ENCODE results near the gene CNTN6.

Gene CNTN6

DNA sequence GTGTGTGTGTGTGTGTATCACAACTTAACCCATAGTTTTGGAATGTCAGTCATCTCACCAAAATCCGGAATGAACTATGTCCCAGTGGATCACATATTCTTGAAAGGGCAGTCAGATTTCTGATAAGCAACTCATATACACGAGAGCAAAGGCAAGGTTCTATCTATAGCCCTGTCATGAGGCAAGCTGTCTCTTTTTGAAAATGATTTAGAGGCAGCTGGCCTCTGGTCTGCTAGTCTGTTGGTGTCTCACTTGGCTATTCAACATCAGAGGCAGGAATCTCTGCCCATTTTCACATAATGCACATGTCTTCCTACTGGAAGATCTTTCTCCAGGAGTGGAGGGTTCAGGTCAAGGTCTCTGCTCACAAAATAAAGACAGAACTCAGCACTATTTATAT, 79.8 kb downstream of the CNTN6 start:
- DNase-seq (ENCODE audit: low read depth in 3 of 3) = no peak

DNA sequence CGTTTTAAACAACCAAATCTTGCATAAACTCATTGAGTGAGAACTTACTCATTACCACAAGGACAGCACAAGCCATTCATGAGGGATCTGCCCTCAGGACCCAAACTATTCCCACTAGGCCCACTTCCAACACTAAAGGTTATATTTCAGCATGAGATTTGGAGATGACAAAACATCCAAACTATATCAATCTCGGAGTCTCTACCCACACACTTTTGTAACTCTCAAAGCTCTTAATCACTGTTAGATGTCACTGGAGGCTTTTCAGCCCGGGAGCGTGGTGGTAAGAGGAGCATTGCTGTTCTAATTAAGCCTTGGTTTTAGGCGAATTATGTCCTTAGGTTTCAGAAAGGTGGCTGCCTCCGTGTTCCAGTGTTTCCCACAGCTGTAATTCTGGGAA, 86.3 kb downstream of the CNTN6 start:
- DNase-seq (ENCODE audit: low read depth in 3 of 3) = no peak

DNA sequence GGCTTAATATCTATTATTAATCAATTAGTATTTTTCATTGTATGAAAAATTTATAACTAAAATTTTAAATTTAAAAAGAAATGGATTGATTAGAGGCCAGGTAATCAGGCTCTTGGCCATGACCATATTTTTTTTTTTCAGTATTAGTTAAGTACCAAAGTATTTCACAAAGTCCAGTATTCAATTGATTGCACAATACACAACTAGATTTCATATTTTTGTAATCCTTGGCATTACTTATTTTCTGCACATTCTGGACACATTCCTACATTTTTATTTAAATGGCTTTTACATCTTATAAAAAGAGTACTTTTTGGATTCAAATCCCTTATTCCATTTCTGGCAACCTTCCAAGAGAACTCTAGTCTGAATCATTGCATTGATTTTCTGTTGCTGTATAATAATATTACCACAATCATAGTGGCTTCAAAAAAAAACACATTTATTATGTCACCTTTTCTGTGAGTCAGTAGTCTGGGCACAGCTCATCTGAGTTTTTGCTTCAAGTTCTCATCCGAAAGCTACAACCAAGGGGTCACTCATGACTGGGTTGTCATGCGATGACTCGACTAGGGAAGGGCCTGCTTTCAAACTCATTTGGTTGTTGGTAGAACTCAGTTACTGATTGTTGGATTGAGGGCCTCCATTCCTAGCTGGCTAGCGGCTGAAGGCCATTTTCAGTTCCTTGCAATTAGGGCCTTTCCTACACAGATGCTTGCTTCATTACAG, 90.7 kb downstream of the CNTN6 start:
- DNase-seq (ENCODE audit: low read depth in 3 of 3) = no peak

DNA sequence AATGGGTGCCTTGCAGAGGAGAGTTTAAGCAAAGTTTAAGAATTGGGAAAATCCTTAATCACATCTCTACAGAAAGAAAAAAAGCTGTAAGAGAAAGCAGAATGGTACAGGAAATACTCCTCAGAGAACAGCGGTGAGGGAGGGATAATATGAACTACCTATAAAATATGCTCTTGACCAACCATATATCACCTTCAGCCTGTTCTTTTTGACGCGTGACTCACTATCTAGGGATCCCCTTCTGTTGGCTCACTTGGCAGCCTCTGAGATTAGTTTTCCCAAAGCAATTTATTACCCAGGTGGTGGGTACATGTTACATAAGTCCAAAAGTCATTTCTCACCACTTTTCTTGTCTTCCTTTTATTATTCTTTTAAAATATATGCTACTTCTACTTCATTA, 97.7 kb downstream of the CNTN6 start:
- DNase-seq (ENCODE audit: low read depth in 3 of 3) = no peak

DNA sequence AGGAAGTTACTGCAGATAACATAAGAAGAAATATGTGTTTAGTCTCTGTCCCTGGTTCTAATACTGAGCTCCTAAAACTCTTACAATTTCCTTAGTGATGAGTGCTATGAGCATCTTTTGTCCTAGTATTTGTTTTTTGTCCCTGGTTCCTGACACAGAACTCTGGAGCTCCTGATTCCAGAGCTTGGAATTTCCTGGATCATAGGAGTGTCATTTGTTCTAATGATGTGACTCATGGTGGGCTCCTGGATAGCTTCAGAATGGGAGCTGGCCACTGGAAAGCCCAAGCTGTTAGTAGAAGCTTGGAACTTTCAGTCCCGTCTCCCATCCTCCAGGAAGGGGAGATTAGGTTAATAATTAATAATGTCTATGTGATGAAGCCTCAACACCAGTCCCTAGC, 98.2 kb downstream of the CNTN6 start:
- DNase-seq (ENCODE audit: low read depth in 3 of 3) = no peak

DNA sequence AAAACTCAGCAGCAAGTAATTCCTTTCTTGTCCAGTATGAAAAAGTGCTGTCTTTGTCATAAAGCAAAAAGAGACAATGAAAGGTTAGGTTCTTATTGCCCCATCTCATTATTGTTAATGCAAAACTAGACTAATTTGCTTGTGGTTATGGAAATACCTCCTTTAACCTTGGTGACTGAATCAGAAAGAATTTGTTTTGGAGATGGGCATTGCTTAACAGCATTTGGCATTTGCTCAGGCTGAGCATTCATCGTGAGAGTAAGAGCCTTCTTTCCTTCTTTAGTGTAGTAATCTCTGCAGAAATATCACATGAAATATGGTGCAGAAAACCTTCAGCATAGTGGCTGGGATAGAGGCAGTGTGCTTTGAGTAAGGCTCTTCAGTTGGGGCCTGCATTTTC, 103.1 kb downstream of the CNTN6 start:
- DNase-seq (ENCODE audit: low read depth in 3 of 3) = no peak

DNA sequence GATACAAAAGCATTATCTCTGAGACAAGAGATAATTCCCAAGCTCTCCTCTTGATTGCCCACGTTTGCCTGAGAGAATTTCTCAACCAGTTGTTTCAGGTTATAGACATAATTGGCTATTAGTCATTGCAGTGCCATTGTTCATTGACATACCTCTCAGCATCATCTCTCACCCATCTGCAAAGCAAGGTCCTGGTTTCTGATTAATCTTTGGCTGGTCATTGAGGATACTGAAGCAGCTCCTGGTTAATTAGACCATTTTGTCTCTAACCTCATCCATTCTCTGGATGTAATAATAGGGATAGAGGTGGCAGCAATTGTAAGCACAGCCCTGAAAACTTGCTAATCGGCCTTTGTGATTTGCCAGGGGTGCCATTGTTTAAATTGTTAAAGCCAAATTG, 104.2 kb downstream of the CNTN6 start:
- no peak for DNase-seq (ENCODE audit: low read depth in 3 of 3)

DNA sequence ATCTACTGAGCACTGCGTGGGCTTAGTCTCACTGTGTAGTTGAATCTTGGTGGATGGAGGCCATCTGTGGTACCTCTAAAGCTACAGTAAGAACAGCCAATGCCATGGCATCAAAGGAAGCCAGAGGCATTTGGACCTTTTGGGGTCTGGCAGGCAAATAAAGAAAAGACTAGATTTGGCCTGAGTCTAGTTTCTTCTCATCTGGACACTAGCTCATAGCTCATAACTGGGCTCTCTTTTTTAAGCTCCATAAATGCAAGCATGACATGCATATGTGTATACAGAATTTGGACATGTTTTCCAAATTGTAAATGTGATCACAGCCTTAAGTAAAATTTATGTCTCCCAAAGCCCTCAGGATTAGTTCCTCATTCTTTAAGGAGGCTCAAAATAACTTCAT, 107.5 kb downstream of the CNTN6 start:
- DNase-seq (ENCODE audit: low read depth in 3 of 3) = no peak

DNA sequence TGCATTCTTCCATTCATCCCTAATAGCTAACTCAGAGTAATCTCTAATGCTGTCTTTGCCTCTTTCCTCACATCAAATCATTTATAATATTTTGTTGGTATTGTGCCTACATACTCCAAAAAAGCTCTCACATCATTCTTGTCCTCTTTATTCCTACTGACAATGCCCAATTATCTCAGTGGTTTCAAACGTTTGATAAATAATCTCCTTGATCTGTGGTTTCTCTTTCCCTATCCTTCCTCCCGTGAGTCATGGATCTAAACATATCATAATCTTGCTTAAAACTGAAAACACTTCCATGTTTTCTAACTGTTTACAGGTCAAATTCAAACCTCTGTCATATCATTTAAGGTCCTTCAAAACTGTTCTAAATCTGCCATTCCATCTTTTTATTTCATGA, 115.1 kb downstream of the CNTN6 start:
- DNase-seq (ENCODE audit: low read depth in 3 of 3) = no peak

DNA sequence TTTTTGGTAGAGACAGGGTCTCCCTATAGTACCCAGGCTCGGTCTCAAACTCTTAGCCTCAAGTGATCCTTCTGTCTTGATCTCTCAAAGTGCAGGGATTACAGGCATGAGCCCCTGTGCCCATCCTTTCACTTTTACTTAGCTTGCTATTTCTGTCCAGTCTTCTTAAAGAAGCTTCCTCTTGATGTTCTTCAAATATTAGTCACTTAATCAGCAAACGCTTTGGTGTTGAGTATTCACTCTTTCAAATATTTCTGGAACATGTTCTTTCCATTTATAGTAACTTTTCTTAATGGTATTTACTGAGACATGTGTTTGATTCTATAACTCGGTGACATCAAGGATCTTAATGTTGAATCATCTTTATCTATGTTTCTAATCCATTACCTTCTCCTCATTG, 122.1 kb downstream of the CNTN6 start:
- DNase-seq (ENCODE audit: low read depth in 3 of 3) = no peak

DNA sequence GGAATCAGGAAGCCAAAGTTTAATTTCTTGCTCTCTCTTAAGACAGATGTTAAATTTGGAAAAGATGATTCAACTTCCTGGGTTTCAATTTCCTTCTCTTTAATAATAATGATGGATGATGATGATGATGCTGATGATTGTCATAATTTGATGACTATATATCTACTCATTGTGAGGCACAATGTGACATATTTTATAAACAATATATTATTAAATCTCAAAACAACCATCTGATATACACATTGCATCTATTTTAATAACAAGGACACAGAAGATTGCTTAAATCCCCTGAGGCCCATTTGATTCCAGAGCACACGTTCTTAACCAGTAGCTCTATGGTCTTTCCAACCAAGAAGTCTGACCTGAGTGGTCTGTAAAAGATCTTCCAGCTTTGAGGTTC, 124.0 kb downstream of the CNTN6 start:
- DNase-seq (ENCODE audit: low read depth in 3 of 3) = no peak

DNA sequence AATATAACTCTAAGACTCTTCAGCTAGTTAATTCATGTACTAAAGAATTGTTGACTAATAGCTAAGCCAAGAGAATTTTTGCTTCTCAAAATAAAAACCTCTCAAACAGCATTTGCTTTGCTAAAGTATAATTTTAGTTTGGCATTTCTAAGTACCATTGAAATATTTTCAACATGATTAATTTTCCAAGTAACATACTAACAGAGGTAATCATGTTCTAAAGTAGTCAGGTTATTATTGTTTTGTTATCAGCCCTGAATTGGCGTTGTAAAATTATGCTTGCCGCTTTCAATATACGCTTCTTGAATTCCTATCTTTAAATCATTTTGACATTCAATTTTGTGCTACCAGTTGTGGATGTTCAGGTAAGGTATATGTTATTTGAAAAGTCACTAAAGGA, 134.3 kb downstream of the CNTN6 start:
- DNase-seq (ENCODE audit: low read depth in 3 of 3) = no peak

DNA sequence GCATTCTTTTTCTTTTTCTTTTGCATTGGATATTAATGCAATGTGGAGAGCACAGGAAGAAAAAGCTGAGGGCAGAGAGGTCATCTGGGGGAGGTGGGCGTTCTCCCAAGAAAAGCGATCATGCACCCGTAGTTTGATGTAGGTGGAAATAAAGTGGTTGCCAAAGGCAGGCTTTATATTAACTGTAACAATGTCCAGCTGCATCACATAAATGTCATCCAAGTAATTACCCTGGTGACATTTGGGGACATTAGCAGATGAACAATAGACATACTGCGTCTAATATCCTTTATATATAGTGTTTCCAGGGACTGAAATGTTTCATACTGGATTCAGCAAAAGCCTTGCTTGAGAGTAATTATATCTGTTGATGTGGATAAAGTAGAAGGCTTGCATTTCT, 135.5 kb downstream of the CNTN6 start:
- no peak for DNase-seq (ENCODE audit: low read depth in 3 of 3)

DNA sequence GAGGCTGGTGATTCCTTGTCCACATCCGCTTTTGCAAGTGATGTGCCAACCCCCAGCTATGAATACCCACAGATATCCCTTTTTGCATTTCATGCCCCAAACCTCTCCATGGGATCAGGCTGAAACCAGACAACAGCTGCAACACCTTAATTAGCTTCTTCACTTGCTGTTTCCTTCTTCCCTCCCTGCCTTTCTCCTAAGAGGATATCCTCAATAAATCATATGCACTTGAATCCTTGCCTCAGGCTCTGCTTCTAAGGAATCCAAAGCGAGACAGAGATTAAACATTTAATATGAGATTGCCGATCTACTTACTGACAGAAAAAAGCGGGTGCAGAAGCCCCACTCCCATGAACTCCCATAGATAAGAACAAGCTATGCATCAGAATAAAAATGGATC, 138.1 kb downstream of the CNTN6 start:
- DNase-seq (ENCODE audit: low read depth in 3 of 3) = no peak

DNA sequence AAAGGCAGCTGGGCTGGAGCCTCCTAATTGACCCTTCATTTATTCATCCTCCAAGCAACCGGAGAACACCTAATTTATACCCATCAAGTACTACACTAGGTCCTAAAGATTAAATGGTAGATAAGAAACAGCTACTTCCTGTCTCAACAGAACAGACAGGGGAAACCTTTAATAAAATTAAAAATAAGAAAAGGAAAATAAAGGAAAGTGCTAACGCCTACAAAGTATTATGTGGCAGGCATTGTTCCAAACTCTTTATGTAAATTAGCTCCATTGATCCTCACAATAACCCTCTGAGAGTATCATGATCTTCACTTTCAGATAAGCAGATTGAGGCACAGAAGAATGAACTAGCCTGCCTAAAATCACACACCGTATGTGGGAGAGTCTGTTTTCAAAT, 139.5 kb downstream of the CNTN6 start:
- DNase-seq (ENCODE audit: low read depth in 3 of 3) = no peak

DNA sequence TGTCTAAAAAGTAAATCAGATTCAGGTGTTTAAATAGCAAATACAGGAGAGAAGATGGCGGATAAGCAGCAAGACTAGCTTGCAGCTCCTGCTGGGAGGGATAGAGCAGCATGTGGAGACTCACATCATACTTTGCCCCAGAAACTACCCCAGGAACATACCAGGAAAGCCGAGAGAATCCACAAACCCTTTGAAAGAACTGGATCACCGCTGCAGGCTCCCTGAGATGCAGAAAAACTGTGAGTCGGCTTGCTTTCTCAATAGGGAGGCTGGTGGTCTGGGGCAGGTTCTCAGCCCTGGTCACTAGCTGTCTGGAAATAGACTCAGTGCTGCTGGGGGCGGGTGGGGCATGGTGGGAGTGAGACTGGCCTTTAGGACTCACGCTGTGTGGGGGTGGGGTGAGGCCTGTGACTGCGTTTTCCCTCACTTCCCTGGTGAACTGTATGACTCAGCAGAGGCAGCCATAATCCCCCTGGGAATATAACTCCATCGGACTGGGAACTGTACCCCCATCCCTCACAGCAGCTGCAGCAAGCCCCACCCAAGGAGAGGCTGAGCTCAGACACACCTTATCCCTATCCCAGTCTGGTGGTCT, 142.8 kb downstream of the CNTN6 start:
- DNase-seq (ENCODE audit: low read depth in 3 of 3) = no peak

DNA sequence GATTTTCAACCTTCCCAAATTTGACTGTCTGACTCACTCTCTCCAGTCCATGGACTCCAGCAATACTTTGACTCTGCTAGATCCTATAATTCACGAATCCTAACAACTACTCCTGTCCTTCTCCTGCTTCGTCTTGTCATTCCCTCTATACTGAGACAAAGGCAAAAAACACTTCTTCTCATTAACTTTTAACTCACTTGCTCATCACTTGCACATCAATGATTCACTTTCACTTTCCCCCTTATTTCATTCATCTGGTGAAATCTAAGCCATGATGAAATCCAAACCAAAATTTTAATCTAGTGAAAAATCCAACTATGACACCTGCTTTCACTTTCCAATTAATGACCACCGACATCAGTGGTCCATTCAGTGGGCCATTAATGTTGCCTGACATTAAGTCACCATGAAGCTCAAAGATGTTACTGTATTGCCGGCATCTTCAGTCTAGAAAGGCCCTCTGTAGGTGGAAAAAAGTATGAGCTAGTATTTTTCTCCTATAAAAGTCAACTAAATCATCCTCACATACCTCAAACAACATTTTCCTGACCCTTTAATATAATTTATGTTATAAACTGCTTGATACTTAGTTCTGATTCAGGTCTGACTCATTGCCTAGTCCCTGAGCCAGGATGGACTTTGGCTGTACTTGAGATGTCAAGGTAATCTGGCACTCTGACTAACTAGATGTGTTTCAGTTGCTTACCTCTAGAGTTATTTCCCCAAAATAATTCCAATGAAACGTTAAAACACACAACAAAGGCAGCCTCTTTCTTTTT, 158.6 kb downstream of the CNTN6 start:
- DNase-seq (ENCODE audit: low read depth in 3 of 3) = no peak

DNA sequence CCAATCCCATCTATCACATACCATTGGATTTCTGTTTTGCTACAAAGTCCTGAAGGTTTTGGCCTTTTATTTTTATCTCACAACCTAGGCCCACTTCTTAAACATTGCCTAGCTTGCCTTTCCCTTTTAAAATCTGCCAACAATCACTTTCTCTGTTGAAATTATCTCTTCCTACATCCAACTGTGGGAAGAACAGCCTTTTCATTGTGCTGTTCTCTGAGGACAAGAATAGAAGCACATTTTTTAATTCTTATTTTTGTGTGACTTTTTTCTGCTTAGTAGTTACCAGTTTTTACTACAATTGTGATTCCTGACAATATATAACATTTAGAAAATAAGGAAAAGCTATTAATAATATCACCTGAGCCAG, 159.2 kb downstream of the CNTN6 start:
- no peak for DNase-seq (ENCODE audit: low read depth in 3 of 3)

DNA sequence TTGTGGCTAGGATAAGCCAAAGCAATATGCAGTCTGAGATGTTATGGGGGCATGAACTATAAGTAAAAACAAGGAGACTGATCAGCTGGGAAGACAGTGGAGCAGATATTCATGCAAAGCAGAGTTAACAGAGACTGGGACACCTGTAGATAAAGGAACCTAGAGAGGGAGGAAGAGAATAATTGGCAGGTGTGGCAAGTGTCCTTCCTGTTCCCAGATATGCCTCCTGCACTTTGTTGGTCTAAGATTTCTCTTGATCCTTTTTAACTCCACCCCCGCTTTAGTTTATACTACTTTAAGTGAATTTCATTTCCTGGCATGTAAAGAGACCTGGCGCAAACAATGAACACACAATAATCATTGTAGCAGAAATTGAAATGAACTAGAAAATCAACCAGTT, 169.4 kb downstream of the CNTN6 start:
- no peak for DNase-seq (ENCODE audit: low read depth in 3 of 3)

DNA sequence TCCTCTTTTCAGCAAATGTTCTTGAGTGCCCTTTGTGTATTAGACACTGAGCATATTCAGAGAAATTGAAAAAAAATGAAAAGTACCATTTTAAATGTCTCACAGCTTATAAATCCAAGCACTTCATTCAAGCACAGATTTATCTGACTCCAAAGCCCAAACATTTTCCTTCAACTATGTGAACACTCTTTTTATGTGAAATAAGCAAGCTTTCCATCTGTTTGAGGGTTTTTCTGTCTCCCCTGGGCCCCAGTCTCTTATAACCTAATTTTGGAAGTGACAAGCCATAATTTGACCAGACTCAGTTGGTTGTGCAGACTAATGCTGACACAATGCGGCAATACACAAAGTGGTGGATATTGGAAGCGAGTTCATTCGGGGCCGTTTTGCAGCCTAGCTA, 170.3 kb downstream of the CNTN6 start:
- no peak for DNase-seq (ENCODE audit: low read depth in 3 of 3)

DNA sequence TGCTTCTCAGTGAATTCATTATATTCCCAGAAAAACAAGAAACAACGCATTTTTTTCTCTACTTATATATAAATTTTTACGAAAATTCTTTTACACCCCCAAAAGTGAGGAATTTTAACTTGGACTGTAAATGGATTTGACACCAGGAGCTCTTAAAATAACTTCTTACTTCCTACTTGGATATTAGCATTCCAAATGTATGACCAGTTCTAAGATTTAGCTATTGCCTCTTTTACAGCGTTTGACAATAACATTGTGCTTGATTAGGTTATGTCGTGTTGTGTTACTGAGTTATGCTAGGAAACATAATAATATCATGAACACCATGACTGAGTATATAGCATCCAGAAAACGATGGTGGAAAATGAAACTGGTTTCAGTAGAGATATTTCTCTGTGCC, 177.0 kb downstream of the CNTN6 start:
- DNase-seq (ENCODE audit: low read depth in 3 of 3) = no peak

DNA sequence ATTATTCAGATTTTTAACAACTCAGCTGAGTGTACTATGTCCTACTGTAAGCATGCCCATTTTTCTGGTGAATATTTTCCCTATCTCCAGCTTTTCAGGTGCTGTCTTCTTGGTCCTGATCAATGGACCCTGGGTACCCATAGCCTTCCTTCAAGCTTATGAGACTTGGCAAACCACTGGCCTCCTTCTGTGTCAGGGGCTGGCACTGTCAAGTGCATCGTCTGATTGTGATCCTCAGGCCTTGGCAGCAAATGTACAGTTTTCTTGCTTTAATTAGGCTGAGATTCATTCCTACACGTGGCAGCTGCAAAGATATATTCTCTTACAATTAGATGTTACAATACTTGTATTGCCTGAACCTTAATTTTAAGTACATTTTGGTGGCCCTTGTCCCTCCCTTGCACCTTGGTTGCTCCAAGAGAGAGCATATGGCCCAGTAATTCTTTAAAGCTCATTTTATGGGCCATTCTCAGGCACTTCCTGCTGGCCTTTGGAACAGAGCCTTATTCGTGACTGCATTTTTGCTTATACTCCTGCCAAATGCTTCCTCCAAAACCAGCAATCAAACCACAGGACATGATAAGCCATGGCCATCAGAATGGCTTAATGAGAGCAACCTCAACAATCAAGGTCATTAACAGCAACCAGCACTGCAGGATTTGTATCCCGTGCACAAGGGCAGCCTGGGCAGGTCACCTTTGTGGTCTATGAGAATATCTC, 179.9 kb downstream of the CNTN6 start:
- no peak for DNase-seq (ENCODE audit: low read depth in 3 of 3)

DNA sequence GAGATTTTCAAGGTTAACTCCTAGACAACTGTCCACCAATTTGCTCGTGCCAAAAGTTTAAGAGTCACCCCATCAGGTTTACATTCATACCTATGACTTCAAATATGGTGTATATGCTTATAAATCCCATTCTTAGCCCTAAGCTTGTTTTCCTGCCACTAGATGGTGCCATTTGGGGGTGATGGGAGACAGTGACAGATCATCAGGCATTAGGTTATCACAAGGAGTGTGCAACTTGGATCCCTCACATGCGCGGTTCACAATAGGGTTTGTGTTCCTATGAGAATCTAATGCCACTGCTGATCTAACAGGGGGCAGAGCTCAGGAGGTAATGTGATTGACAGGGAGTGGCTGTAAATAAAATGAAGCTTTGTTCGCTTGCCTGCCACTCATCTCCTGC, 182.7 kb downstream of the CNTN6 start:
- no peak for DNase-seq (ENCODE audit: low read depth in 3 of 3)

Data from stimulated activated CD4-positive, alpha-beta T cell treated with anti-CD3 and anti-CD28 coated beads, TNF-alpha, amount 100 ng/mL, for 4 hours (primary cell).